ENCODE data around the gene ZFHX3. TPM values are rescaled to one million over a fixed set of nuclear protein-coding genes. Genes with fewer than 3 reads are reported as not detected.
"Not testable (repeated sequence)": the region's sequence is repeated elsewhere in the genome, so short reads cannot be mapped to it uniquely, and the experiment has no call there.

Gene ZFHX3
- total and polyA plus RNA-seq, 2 experiments from 2014 or later = 2.8 to 3.9 TPM

DNA sequence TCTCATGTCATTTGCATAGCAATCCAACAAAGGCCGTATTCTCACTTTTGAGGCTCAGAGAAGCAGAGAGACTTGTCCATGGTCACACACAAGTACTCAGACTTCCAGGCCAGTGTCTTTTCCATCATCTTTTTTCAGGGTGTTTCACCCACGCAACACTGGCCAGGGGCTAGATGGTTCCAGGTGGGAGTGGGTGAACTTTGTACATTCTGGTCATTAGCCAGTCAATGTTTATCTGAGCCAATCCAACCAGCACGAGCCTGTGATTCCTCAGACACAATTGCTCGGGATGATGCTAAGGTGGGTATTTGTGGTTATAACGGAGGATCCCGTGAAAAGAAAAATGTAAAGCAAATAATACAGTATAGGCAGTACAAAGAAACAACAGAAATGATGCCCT, 56.3 kb downstream of the ZFHX3 start:
- Histone ChIP-seq H3K9me3 (ENCODE audit: low read depth) (no peaks in the 10 kb centered on the region), H3K4me3 (no peak overlapping the region), H3K79me2 (ENCODE audit: insufficient read depth) (peaks cover 86% of the 10 kb centered on the region), H3K27ac (peak overlapping the region; percentile 90; the same call in 1 of the 2 replicates), H3K4me2 (ENCODE audit: unreplicated experiment) (no peak overlapping the region), H2AFZ (no peak overlapping the region), H3K4me1 (ENCODE audit: insufficient read depth) (peaks cover 37% of the 10 kb centered on the region), H4K20me1 (ENCODE audit: insufficient read depth) (no peaks in the 10 kb centered on the region), H3K36me3 (ENCODE audit: low read depth) (no peaks in the 10 kb centered on the region), H3K9me2 (ENCODE audit: insufficient read depth) (no peaks in the 10 kb centered on the region), H3K27me3 (replicated peaks; ENCODE audit: insufficient read depth) (no peaks in the 10 kb centered on the region), H3K9ac (no peak overlapping the region), H3F3A (ENCODE audit: insufficient read depth) (peaks cover 30% of the 10 kb centered on the region)
- TF ChIP-seq EZH2phosphoT487 (IDR thresholded peaks at IDR 0.05; ENCODE audit: insufficient read depth, low read depth) (no peak), EZH2 (IDR thresholded peaks at IDR 0.05; ENCODE audit: insufficient read depth, poor library complexity, severe bottlenecking) (no peak)
- WGBS, 2 experiments (ENCODE audit: low coverage in 1 of 2, low lambda C conversion rate in 2 of 2, missing lambda C conversion rate in 2 of 2) = 85 to 88% methylated on average over 6 of the region's 6 CpGs
- DNase-seq = no peak
- in situ Hi-C loops (cut with MboI) = no loop called here

DNA sequence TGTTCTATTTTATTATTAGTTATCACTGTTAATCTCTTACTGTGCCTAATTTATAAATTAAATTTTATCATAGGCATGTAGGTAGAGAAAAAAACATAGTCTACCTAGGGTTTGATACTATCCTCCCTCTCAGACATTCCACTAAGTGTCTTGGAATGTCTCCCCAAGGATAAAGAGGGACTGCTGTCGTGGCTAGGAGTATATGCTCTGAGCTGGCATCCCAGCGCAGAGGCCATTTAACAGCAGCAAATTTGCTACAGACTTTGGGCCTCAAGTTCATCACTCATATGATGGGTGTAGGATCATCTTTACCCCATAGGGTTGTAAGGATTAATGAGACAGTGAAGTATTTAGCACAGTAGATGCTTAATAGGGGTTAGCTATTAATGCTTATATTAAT, 56.7 kb downstream of the ZFHX3 start:
- peak overlapping the region; percentile 90; the same call in 1 of the 2 replicates for H3K27ac ChIP-seq
- H3K9me3 ChIP-seq (ENCODE audit: low read depth) = no peaks in the 10 kb centered on the region
- no peaks in the 10 kb centered on the region for H4K20me1 ChIP-seq (ENCODE audit: insufficient read depth)
- no peak overlapping the region for H3K4me2 ChIP-seq (ENCODE audit: unreplicated experiment)
- DNase-seq = peak; percentile 40
- H3K4me1 ChIP-seq (ENCODE audit: insufficient read depth) = peaks cover 38% of the 10 kb centered on the region
- no peaks in the 10 kb centered on the region for H3K36me3 ChIP-seq (ENCODE audit: low read depth)
- no peak overlapping the region for H3K9ac ChIP-seq
- no peak overlapping the region for H2AFZ ChIP-seq
- TF ChIP-seq EZH2phosphoT487 (IDR thresholded peaks at IDR 0.05; ENCODE audit: insufficient read depth, low read depth) (no peak), EZH2 (IDR thresholded peaks at IDR 0.05; ENCODE audit: insufficient read depth, poor library complexity, severe bottlenecking) (no peak)
- in situ Hi-C loops (cut with MboI) = no loop called here
- H3F3A ChIP-seq (ENCODE audit: insufficient read depth) = peaks cover 30% of the 10 kb centered on the region
- peaks cover 86% of the 10 kb centered on the region for H3K79me2 ChIP-seq (ENCODE audit: insufficient read depth)
- no peaks in the 10 kb centered on the region for H3K9me2 ChIP-seq (ENCODE audit: insufficient read depth)
- no peak overlapping the region for H3K4me3 ChIP-seq
- 51 to 54% methylated on average over 2 of the region's 2 CpGs for WGBS, 2 experiments (ENCODE audit: low coverage in 1 of 2, low lambda C conversion rate in 2 of 2, missing lambda C conversion rate in 2 of 2)
- no peaks in the 10 kb centered on the region for H3K27me3 ChIP-seq (replicated peaks; ENCODE audit: insufficient read depth)

DNA sequence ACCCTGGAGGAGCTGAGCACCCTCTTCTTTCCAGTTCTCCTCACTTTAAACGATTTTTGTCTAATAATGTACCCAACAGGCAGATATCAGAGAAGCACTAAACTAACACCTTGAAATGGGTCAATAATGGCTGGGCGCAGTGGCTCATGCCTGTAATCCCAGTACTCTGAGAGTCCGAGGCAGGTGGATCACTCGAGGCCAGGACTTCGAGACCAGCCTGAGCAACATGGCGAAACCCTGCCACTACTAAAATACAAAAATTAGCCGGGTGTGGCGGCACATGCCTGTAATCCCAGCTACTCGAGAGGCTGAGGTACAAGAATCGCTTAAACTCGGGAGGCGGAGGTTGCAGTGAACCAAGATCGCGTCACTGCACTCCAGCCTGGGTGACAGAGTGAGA, 57.4 kb downstream of the ZFHX3 start:
- H3K4me1 ChIP-seq (ENCODE audit: insufficient read depth) = peaks cover 45% of the 10 kb centered on the region
- 78 to 82% methylated on average over 14 of the region's 14 CpGs for WGBS, 2 experiments (ENCODE audit: low coverage in 1 of 2, low lambda C conversion rate in 2 of 2, missing lambda C conversion rate in 2 of 2)
- peaks cover 86% of the 10 kb centered on the region for H3K79me2 ChIP-seq (ENCODE audit: insufficient read depth)
- no peak for DNase-seq
- H3K9ac ChIP-seq = peak overlapping the region; percentile 73
- H3K27me3 ChIP-seq (replicated peaks; ENCODE audit: insufficient read depth) = no peaks in the 10 kb centered on the region
- no peaks in the 10 kb centered on the region for H4K20me1 ChIP-seq (ENCODE audit: insufficient read depth)
- no peak for TF ChIP-seq EZH2phosphoT487 (IDR thresholded peaks at IDR 0.05; ENCODE audit: insufficient read depth, low read depth)
- TF ChIP-seq EZH2 (IDR thresholded peaks at IDR 0.05; ENCODE audit: insufficient read depth, poor library complexity, severe bottlenecking) = no peak
- in situ Hi-C loops (cut with MboI) = no loop called here
- H3K4me2 ChIP-seq (ENCODE audit: unreplicated experiment) = peak overlapping the region; percentile 85
- peaks cover 35% of the 10 kb centered on the region for H3F3A ChIP-seq (ENCODE audit: insufficient read depth)
- H3K4me3 ChIP-seq = peak overlapping the region; percentile 66
- peak overlapping the region; percentile 72 for H2AFZ ChIP-seq
- H3K9me3 ChIP-seq (ENCODE audit: low read depth) = no peaks in the 10 kb centered on the region
- peak overlapping the region; percentile 90 for H3K27ac ChIP-seq
- no peaks in the 10 kb centered on the region for H3K36me3 ChIP-seq (ENCODE audit: low read depth)
- H3K9me2 ChIP-seq (ENCODE audit: insufficient read depth) = no peaks in the 10 kb centered on the region

DNA sequence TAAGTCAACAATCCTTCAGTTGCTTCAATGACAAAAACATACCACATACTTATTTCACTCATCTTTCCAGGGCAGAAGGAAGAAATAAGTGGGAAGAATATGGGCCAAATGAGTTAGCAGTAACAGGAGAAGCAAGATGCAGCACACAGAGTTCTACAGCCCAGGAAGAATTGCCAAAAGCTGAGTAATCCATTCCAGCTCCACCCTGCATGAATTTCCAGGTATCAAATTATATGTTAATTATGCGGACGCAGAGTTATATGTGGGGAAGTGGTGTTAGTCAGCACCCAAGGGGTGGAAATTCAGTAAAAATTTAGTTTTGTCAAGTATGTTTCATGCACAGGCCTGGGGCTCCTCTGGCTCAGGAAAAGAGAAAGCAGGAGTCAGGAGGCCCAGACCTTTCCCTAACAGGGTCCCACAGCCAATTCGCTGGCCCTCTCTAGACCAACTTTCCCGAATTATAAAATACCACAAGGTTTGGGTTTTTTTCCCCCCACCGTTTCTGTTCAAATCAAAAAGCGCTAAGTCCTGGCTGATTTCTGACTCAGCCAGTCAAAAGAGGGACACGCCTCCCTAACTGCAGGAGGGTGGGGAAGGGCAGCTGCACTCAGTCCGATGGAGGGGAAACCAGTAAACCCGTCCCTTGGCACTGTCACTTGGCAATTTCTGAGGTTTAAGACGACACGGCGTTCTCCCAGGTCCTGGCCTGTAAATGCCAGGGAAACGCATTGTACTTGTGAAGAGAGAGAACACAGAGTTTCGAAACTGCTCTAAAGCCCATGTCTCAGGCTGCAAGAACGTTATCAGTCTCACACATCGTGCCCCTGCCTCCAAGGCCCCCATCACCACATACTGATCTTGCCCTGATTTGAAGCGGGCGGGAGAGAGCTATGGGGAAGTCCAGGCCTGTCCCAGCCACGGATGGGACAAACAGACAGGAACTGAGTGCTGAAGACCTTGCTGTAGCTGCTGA, 58.1 kb downstream of the ZFHX3 start:
- Histone ChIP-seq H4K20me1 (ENCODE audit: insufficient read depth) (no peaks in the 10 kb centered on the region), H3K4me2 (ENCODE audit: unreplicated experiment) (peak overlapping the region; percentile 85), H3K79me2 (ENCODE audit: insufficient read depth) (peaks cover 86% of the 10 kb centered on the region), H3K4me1 (ENCODE audit: insufficient read depth) (peaks cover 52% of the 10 kb centered on the region), H3K4me3 (peak overlapping the region; percentile 66), H3K9me3 (ENCODE audit: low read depth) (no peaks in the 10 kb centered on the region), H3K36me3 (ENCODE audit: low read depth) (no peaks in the 10 kb centered on the region), H3K9ac (peak overlapping the region; percentile 73), H3K27me3 (replicated peaks; ENCODE audit: insufficient read depth) (no peaks in the 10 kb centered on the region), H2AFZ (peak overlapping the region; percentile 72), H3F3A (ENCODE audit: insufficient read depth) (peaks cover 42% of the 10 kb centered on the region), H3K9me2 (ENCODE audit: insufficient read depth) (no peaks in the 10 kb centered on the region), H3K27ac (peak overlapping the region; percentile 90)
- 1% methylated on average over 19 of the region's 19 CpGs for WGBS, 2 experiments (ENCODE audit: low coverage in 1 of 2, low lambda C conversion rate in 2 of 2, missing lambda C conversion rate in 2 of 2)
- TF ChIP-seq EZH2phosphoT487 (IDR thresholded peaks at IDR 0.05; ENCODE audit: insufficient read depth, low read depth) = no peak
- no peak for TF ChIP-seq EZH2 (IDR thresholded peaks at IDR 0.05; ENCODE audit: insufficient read depth, poor library complexity, severe bottlenecking)
- in situ Hi-C loops (cut with MboI) = no loop called here
- DNase-seq = peak; percentile 95

DNA sequence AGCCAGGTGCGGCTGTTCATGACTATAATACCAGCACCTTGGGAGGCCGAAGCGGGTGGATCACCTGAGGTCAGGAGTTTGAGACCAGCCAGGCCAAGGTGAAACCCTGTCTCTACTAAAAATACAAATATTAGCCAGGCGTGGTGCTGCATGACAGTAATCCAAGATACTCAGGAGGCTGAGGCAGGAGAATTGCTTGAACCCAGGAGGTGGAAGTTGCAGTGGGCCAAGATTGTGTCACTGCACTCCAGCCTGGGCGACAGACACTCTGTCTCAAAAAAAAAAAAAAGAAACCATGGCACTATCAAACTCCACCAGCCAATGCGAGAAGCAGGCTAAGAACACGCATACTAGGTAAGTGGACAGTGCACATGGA, 58.7 kb downstream of the ZFHX3 start:
- Histone ChIP-seq H3K4me1 (ENCODE audit: insufficient read depth) (peaks cover 53% of the 10 kb centered on the region), H3K79me2 (ENCODE audit: insufficient read depth) (peaks cover 86% of the 10 kb centered on the region), H3K27ac (peak overlapping the region; percentile 90), H3K9ac (peak overlapping the region; percentile 31), H3F3A (ENCODE audit: insufficient read depth) (peaks cover 42% of the 10 kb centered on the region), H3K4me2 (ENCODE audit: unreplicated experiment) (peak overlapping the region; percentile 85), H3K4me3 (peak overlapping the region; percentile 66)
- H3K9me3 ChIP-seq (ENCODE audit: low read depth); DNase-seq; H4K20me1 ChIP-seq (ENCODE audit: insufficient read depth); in situ Hi-C loops (cut with MboI); H3K36me3 ChIP-seq (ENCODE audit: low read depth); H3K27me3 ChIP-seq (replicated peaks; ENCODE audit: insufficient read depth); H2AFZ ChIP-seq; H3K9me2 ChIP-seq (ENCODE audit: insufficient read depth): not testable (repeated sequence)
- WGBS, 2 experiments (ENCODE audit: low coverage in 1 of 2, low lambda C conversion rate in 2 of 2, missing lambda C conversion rate in 2 of 2) = 66 to 70% methylated on average over 7 of the region's 7 CpGs

Measured in GM23248 (cell line).